GM19328 (cell line): ENCODE measurements around the gene OR4L1.
"Not testable (repeated sequence)": the region's sequence is repeated elsewhere in the genome, so short reads cannot be mapped to it uniquely, and the experiment has no call there.

Experiments
- ATAC-seq: cut with Tn5 transposase; IDR thresholded peaks from one replicate; pipeline ENCODE4 v1.9.1; 2021; ENCODE audit warnings: mild to moderate bottlenecking, moderate library complexity; ENCODE audit not compliant: unreplicated experiment

The OR4L1 gene

GRCh38 chr14:20059745-20060144 lies at the start of gene OR4L1:
TSS of gene OR4L1 (plus strand) at chr14:20060045. CDS start at chr14:20060045, 0 bp downstream.
- ATAC-seq: no peak

- ATAC-seq: no peak
Observed at GRCh38 chr14:20019257-20019865, 40.5 kb upstream of the OR4L1 start, which contains the start of gene OR4K14. TSS of gene OR4K14 (minus strand) at chr14:20019307. CDS start at chr14:20015193, 4,114 bp downstream.

GRCh38 chr14:20031058-20031457 lies 28.8 kb upstream of the OR4L1 start:
- no peak for ATAC-seq

- no peak for ATAC-seq
Observed at GRCh38 chr14:20035449-20035848, 24.4 kb upstream of the OR4L1 start.

GRCh38 chr14:20035938-20036337 lies 23.9 kb upstream of the OR4L1 start, which contains the start of gene OR4K13:
TSS of gene OR4K13 (minus strand) at chr14:20036038. CDS start at chr14:20034758, 1,280 bp downstream.
- no peak for ATAC-seq

- no peak for ATAC-seq
Observed at GRCh38 chr14:20044243-20044642, 15.6 kb upstream of the OR4L1 start.

- no peak for ATAC-seq
Observed at GRCh38 chr14:20048202-20048601, 11.6 kb upstream of the OR4L1 start.

GRCh38 chr14:20092050-20092449 lies 32.2 kb downstream of the OR4L1 start:
- ATAC-seq: no peak

GRCh38 chr14:20093442-20093841 lies 33.6 kb downstream of the OR4L1 start:
- ATAC-seq: no peak

- ATAC-seq: not testable (repeated sequence)
Observed at GRCh38 chr14:20098926-20099770, 39.3 kb downstream of the OR4L1 start.

- ATAC-seq: no peak
Observed at GRCh38 chr14:20110438-20110837, 50.6 kb downstream of the OR4L1 start, which contains the start of gene OR4K17. TSS of gene OR4K17 (plus strand) at chr14:20110739. CDS start at chr14:20117500, 6,761 bp downstream.
